ENCODE results near the gene ARVCF. TPM values are rescaled to one million over a fixed set of nuclear protein-coding genes. Genes with fewer than 3 reads are reported as not detected.
"Not testable (repeated sequence)": the region's sequence is repeated elsewhere in the genome, so short reads cannot be mapped to it uniquely, and the experiment has no call there.

Gene ARVCF
- total and polyA plus RNA-seq, 4 donors, result 15.4 to 102 (median 62.1) TPM

- intact Hi-C loops (cut with DNase I), result no loop called here
- ATAC-seq (ENCODE audit: low FRiP score), result no peak
Measured at GRCh38 chr22:19929586-19930550, 86.8 kb downstream of the ARVCF start.

GRCh38 chr22:19928207-19928606 is 88.4 kb downstream of the ARVCF start:
- Histone ChIP-seq H3K4me1 (ENCODE audit: control insufficient read depth in 1 of 2, insufficient read depth in 2 of 2, low read length in 2 of 2) (no peaks in the 10 kb centered on the region), H3K36me3 (ENCODE audit: control insufficient read depth in 1 of 2, insufficient read depth in 2 of 2, low read length in 1 of 2) (no peaks in the 10 kb centered on the region), H3K27me3 (ENCODE audit: control insufficient read depth in 1 of 2, insufficient read depth in 2 of 2, low read length in 1 of 2) (no peaks in the 10 kb centered on the region), H3K9me3 (ENCODE audit: control insufficient read depth, low read length) (no peaks in the 10 kb centered on the region), H3K4me3 (ENCODE audit: low read length in 2 of 2) (no peak overlapping the region), H3K27ac (ENCODE audit: low read depth in 1 of 2, low read length in 2 of 2) (no peak overlapping the region)
- intact Hi-C loops (cut with DNase I), result no loop called here
- 90 to 92% methylated on average over 11 of the region's 11 CpGs for WGBS, 2 donors
- ATAC-seq (ENCODE audit: low FRiP score) (no peak), DNase-seq (no peak)

More at GRCh38 chr22:19929586-19930550, 86.8 kb downstream of the ARVCF start:
- no peak overlapping the region for H3K27ac ChIP-seq (ENCODE audit: low read depth in 1 of 2, low read length in 2 of 2)
- peak in 1 of 2 donors; percentile 61 for DNase-seq
- no peaks in the 10 kb centered on the region for H3K9me3 ChIP-seq (ENCODE audit: control insufficient read depth, low read length)
- H3K27me3 ChIP-seq (ENCODE audit: control insufficient read depth in 1 of 2, insufficient read depth in 2 of 2, low read length in 1 of 2), result no peaks in the 10 kb centered on the region
- H3K4me1 ChIP-seq (ENCODE audit: control insufficient read depth in 1 of 2, insufficient read depth in 2 of 2, low read length in 2 of 2), result no peaks in the 10 kb centered on the region
- H3K4me3 ChIP-seq (ENCODE audit: low read length in 2 of 2), result no peak overlapping the region
- WGBS, 2 donors, result 91% methylated on average over 21 of the region's 21 CpGs
- no peaks in the 10 kb centered on the region for H3K36me3 ChIP-seq (ENCODE audit: control insufficient read depth in 1 of 2, insufficient read depth in 2 of 2, low read length in 1 of 2)

- ATAC-seq (ENCODE audit: low FRiP score) (no peak), DNase-seq (no peak)
- Histone ChIP-seq H3K4me3 (ENCODE audit: low read length in 2 of 2) (no peak overlapping the region), H3K27me3 (ENCODE audit: control insufficient read depth in 1 of 2, insufficient read depth in 2 of 2, low read length in 1 of 2) (no peaks in the 10 kb centered on the region), H3K36me3 (ENCODE audit: control insufficient read depth in 1 of 2, insufficient read depth in 2 of 2, low read length in 1 of 2) (no peaks in the 10 kb centered on the region), H3K4me1 (ENCODE audit: control insufficient read depth in 1 of 2, insufficient read depth in 2 of 2, low read length in 2 of 2) (no peaks in the 10 kb centered on the region), H3K27ac (ENCODE audit: low read depth in 1 of 2, low read length in 2 of 2) (no peak overlapping the region), H3K9me3 (ENCODE audit: control insufficient read depth, low read length) (no peaks in the 10 kb centered on the region)
- intact Hi-C loops (cut with DNase I), result no loop called here
- 86 to 87% methylated on average over 7 of the region's 7 CpGs for WGBS, 2 donors
Measured at GRCh38 chr22:19927696-19928095, 88.9 kb downstream of the ARVCF start.

- H3K9me3 ChIP-seq (ENCODE audit: control insufficient read depth, low read length); H3K27ac ChIP-seq (ENCODE audit: low read depth in 1 of 2, low read length in 2 of 2); H3K27me3 ChIP-seq (ENCODE audit: control insufficient read depth in 1 of 2, insufficient read depth in 2 of 2, low read length in 1 of 2); ATAC-seq (ENCODE audit: low FRiP score); H3K4me3 ChIP-seq (ENCODE audit: low read length in 2 of 2); H3K36me3 ChIP-seq (ENCODE audit: control insufficient read depth in 1 of 2, insufficient read depth in 2 of 2, low read length in 1 of 2); DNase-seq; intact Hi-C loops (cut with DNase I); H3K4me1 ChIP-seq (ENCODE audit: control insufficient read depth in 1 of 2, insufficient read depth in 2 of 2, low read length in 2 of 2): not testable (repeated sequence)
- 88 to 94% methylated on average over 6 to 11 of the region's 11 CpGs for WGBS, 2 donors
Measured at GRCh38 chr22:19926028-19926427, 90.6 kb downstream of the ARVCF start.

GRCh38 chr22:19923914-19924513 is 92.6 kb downstream of the ARVCF start:
- Histone ChIP-seq H3K9me3 (ENCODE audit: control insufficient read depth, low read length) (no peaks in the 10 kb centered on the region), H3K4me1 (ENCODE audit: control insufficient read depth in 1 of 2, insufficient read depth in 2 of 2, low read length in 2 of 2) (no peaks in the 10 kb centered on the region), H3K36me3 (ENCODE audit: control insufficient read depth in 1 of 2, insufficient read depth in 2 of 2, low read length in 1 of 2) (no peaks in the 10 kb centered on the region), H3K27me3 (ENCODE audit: control insufficient read depth in 1 of 2, insufficient read depth in 2 of 2, low read length in 1 of 2) (no peaks in the 10 kb centered on the region), H3K4me3 (ENCODE audit: low read length in 2 of 2) (no peak overlapping the region), H3K27ac (ENCODE audit: low read depth in 1 of 2, low read length in 2 of 2) (no peak overlapping the region)
- intact Hi-C loops (cut with DNase I), result no loop called here
- ATAC-seq (ENCODE audit: low FRiP score) (no peak), DNase-seq (peak in 1 of 2 donors; percentile 28)
- WGBS, 2 donors, result 93 to 98% methylated on average over 12 of the region's 12 CpGs

GRCh38 chr22:19921544-19922081 is 95.0 kb downstream of the ARVCF start:
- 75 to 89% methylated on average over 3 of the region's 3 CpGs for WGBS, 2 donors
- Histone ChIP-seq H3K4me1 (ENCODE audit: control insufficient read depth in 1 of 2, insufficient read depth in 2 of 2, low read length in 2 of 2) (no peaks in the 10 kb centered on the region), H3K4me3 (ENCODE audit: low read length in 2 of 2) (no peak overlapping the region), H3K27ac (ENCODE audit: low read depth in 1 of 2, low read length in 2 of 2) (no peak overlapping the region), H3K9me3 (ENCODE audit: control insufficient read depth, low read length) (no peaks in the 10 kb centered on the region), H3K36me3 (ENCODE audit: control insufficient read depth in 1 of 2, insufficient read depth in 2 of 2, low read length in 1 of 2) (peaks cover 0 to 7% of the 10 kb centered on the region in 2 donors), H3K27me3 (ENCODE audit: control insufficient read depth in 1 of 2, insufficient read depth in 2 of 2, low read length in 1 of 2) (no peaks in the 10 kb centered on the region)
- intact Hi-C loops (cut with DNase I), result no loop called here
- DNase-seq, result peak in 1 of 2 donors; percentile 21
- no peak for ATAC-seq (ENCODE audit: low FRiP score)

Small RNAs within 50 kb of the gene (microRNA-seq; reads per million reads assigned to microRNA genes)
- 676 to 1,085 reads per million in 2 donors for gene MIR185
- gene MIR4761, result 0 reads per million in 2 donors

Other genes starting within 250 kb of the ARVCF start
- gene GNB1L, start 161.9 kb downstream of the ARVCF start, total RNA-seq, result 1 to 10 TPM; 4.7 to 5.0 TPM
- gene GNB1L, start 161.9 kb downstream of the ARVCF start, polyA plus RNA-seq, result 10 to 100 TPM in 1 of 2 donors, 1 to 10 TPM in 1; 4.3 to 12.6 TPM
- 10 to 100 TPM in 1 of 2 donors, 1 to 10 TPM in 1; 7.7 to 16.6 TPM for gene RTL10, start 161.9 kb downstream of the ARVCF start, total RNA-seq
- gene RTL10, start 161.9 kb downstream of the ARVCF start, polyA plus RNA-seq, result 1 to 10 TPM; 5.5 to 8.0 TPM
- 100 to 1,000 TPM; 101 to 111 TPM for gene COMT, start 75.1 kb downstream of the ARVCF start, total RNA-seq
- gene COMT, start 75.1 kb downstream of the ARVCF start, polyA plus RNA-seq, result 100 to 1,000 TPM in 1 of 2 donors, 10 to 100 TPM in 1; 96.7 to 176 TPM
- gene TXNRD2, start 75.0 kb downstream of the ARVCF start, total RNA-seq, result 10 to 100 TPM; 21.0 to 29.5 TPM
- gene TXNRD2, start 75.0 kb downstream of the ARVCF start, polyA plus RNA-seq, result 10 to 100 TPM; 13.3 to 59.0 TPM
- 10 to 100 TPM; 35.2 to 45.3 TPM for gene TANGO2, start 4.3 kb upstream of the ARVCF start, total RNA-seq
- 10 to 100 TPM; 24.8 to 38.0 TPM for gene TANGO2, start 4.3 kb upstream of the ARVCF start, polyA plus RNA-seq
- 10 to 100 TPM; 31.9 to 43.9 TPM for gene DGCR8, start 63.4 kb upstream of the ARVCF start, total RNA-seq
- gene DGCR8, start 63.4 kb upstream of the ARVCF start, polyA plus RNA-seq, result 10 to 100 TPM in 1 of 2 donors, 1 to 10 TPM in 1; 5.5 to 22.5 TPM
- gene RANBP1, start 99.3 kb upstream of the ARVCF start, total RNA-seq, result 10 to 100 TPM; 49.8 to 54.7 TPM
- 10 to 100 TPM; 57.6 to 75.0 TPM for gene RANBP1, start 99.3 kb upstream of the ARVCF start, polyA plus RNA-seq
- gene TRMT2A, start 100.4 kb upstream of the ARVCF start, total RNA-seq, result 10 to 100 TPM; 42.5 to 49.8 TPM
- 100 to 1,000 TPM in 1 of 2 donors, 10 to 100 TPM in 1; 15.9 to 152 TPM for gene TRMT2A, start 100.4 kb upstream of the ARVCF start, polyA plus RNA-seq
- gene ZDHHC8, start 115.0 kb upstream of the ARVCF start, total RNA-seq, result 10 to 100 TPM; 56.0 to 71.9 TPM
- gene ZDHHC8, start 115.0 kb upstream of the ARVCF start, polyA plus RNA-seq, result 10 to 100 TPM in 1 of 2 donors, 1 to 10 TPM in 1; 6.3 to 37.1 TPM
- gene CCDC188, start 134.2 kb upstream of the ARVCF start, total RNA-seq, result 1 to 10 TPM in 1 of 2 donors, under 1 TPM in 1; 0.78 to 4.0 TPM
- gene CCDC188, start 134.2 kb upstream of the ARVCF start, polyA plus RNA-seq, result not detected